T-helper 2 cell (primary cell): ENCODE results near the gene NUTM2D.
"Not testable (repeated sequence)": the region's sequence is repeated elsewhere in the genome, so short reads cannot be mapped to it uniquely, and the experiment has no call there.

Experiments used
- DNase-seq, 5 experiments: peaks; one replicate each; pipeline versions ENCODE4 v3.0.0 to v3.0.0-alpha.2; 2012 to 2022
- total RNA-seq, 2 donors: gene quantifications; one replicate each; lab custom pipeline; 2026; lab: John Stamatoyannopoulos, UW

NUTM2D gene
- 0.34 to 0.62 reads per million in 2 donors for total RNA-seq

- not testable (repeated sequence) for DNase-seq
Observed at GRCh38 chr10:87357444-87357843, at the start of gene NUTM2D. Gene NUTM2D (plus strand): TSS chr10:87357744. CDS start chr10:87358266, 522 bp downstream.

- not testable (repeated sequence) for DNase-seq
Observed at GRCh38 chr10:87308702-87309101, 48.8 kb upstream of the NUTM2D start.

GRCh38 chr10:87309657-87310056 is 47.9 kb upstream of the NUTM2D start:
- not testable (repeated sequence) for DNase-seq

GRCh38 chr10:87311521-87311920 is 46.0 kb upstream of the NUTM2D start:
- DNase-seq: not testable (repeated sequence)

GRCh38 chr10:87313649-87314359 is 43.7 kb upstream of the NUTM2D start:
- DNase-seq: not testable (repeated sequence)

- DNase-seq: not testable (repeated sequence)
Observed at GRCh38 chr10:87314360-87314973, 43.1 kb upstream of the NUTM2D start.

- peak in 1 of 5 experiments; percentile 39 for DNase-seq
Observed at GRCh38 chr10:87321505-87321904, 36.0 kb upstream of the NUTM2D start.

GRCh38 chr10:87324559-87324958 is 33.0 kb upstream of the NUTM2D start:
- DNase-seq: not testable (repeated sequence)

- DNase-seq: not testable (repeated sequence)
Observed at GRCh38 chr10:87327958-87328357, 29.6 kb upstream of the NUTM2D start.

GRCh38 chr10:87329131-87329530 is 28.4 kb upstream of the NUTM2D start:
- DNase-seq: not testable (repeated sequence)

GRCh38 chr10:87332687-87333086 is 24.9 kb upstream of the NUTM2D start:
- not testable (repeated sequence) for DNase-seq

- DNase-seq: not testable (repeated sequence)
Observed at GRCh38 chr10:87340411-87340810, 17.1 kb upstream of the NUTM2D start.

GRCh38 chr10:87341546-87342142 is 15.9 kb upstream of the NUTM2D start:
- DNase-seq: not testable (repeated sequence)

- DNase-seq: peak; percentile 45 to 87 (median 69)
Observed at GRCh38 chr10:87342249-87342710, 15.3 kb upstream of the NUTM2D start.

GRCh38 chr10:87342711-87343258 is 14.8 kb upstream of the NUTM2D start:
- peak; percentile 58 to 88 (median 76) for DNase-seq

- DNase-seq: not testable (repeated sequence)
Observed at GRCh38 chr10:87345743-87346142, 11.8 kb upstream of the NUTM2D start.

GRCh38 chr10:87350161-87350560 is 7.4 kb upstream of the NUTM2D start:
- not testable (repeated sequence) for DNase-seq

GRCh38 chr10:87352825-87353224 is 4.7 kb upstream of the NUTM2D start:
- peak in 1 of 5 experiments; percentile 29 for DNase-seq

GRCh38 chr10:87355110-87355509 is 2.4 kb upstream of the NUTM2D start:
- DNase-seq: not testable (repeated sequence)

GRCh38 chr10:87358159-87358558 is 615 bp downstream of the NUTM2D start:
- not testable (repeated sequence) for DNase-seq

GRCh38 chr10:87369514-87370112 is 12.1 kb downstream of the NUTM2D start:
- not testable (repeated sequence) for DNase-seq

- not testable (repeated sequence) for DNase-seq
Observed at GRCh38 chr10:87374091-87374490, 16.5 kb downstream of the NUTM2D start.

- not testable (repeated sequence) for DNase-seq
Observed at GRCh38 chr10:87379115-87379514, 21.6 kb downstream of the NUTM2D start.
